Measurements from ENCODE around the gene GPC4. TPM values are rescaled to one million over a fixed set of nuclear protein-coding genes. Genes with fewer than 3 reads are reported as not detected.

GPC4 gene
- total and polyA plus RNA-seq, 9 of the 15 experiments (the other 6 are each of a cell fraction or from before 2014, with no cell fraction given) = 0.11 TPM; not detected in 8

DNA sequence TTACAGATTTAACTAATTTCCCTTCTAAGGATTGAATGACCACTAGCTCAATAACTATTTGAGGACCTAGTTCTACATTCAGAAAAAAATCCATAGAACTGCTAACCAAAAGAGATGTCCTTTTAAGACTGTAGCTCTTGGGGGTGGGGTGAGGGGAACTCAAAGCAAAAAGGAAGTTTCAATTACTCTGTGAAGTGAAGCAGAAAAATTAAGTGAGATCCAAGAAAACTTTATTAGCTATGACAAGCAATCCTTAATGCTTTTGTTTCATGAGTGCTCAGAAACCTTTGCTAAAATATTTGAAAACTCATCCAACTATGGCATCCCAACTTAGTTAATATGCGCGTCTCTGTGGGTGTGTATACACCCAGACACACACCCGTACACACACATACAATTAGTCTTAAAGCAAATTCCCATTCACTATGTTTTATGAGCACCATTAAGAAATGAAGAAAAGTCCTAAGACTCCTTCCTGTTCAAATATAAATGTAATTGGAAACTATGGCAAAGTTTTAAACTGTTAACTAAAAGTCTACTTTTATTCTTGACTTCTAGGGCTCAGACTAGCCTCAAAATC lies 44.5 kb downstream of the GPC4 start (continued):
- TF ChIP-seq FIP1L1 (IDR thresholded peaks at IDR 0.05; ENCODE audit: low read depth, low read length, poor library complexity, severe bottlenecking) = no peak
- TF ChIP-seq, protein P1, sequence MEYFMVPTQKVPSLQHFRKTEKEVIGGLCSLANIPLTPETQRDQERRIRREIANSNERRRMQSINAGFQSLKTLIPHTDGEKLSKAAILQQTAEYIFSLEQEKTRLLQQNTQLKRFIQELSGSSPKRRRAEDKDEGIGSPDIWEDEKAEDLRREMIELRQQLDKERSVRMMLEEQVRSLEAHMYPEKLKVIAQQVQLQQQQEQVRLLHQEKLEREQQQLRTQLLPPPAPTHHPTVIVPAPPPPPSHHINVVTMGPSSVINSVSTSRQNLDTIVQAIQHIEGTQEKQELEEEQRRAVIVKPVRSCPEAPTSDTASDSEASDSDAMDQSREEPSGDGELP (CRISPR knock-in tag; IDR thresholded peaks at IDR 0.05; ENCODE audit: borderline replicate concordance) = no peak

DNA sequence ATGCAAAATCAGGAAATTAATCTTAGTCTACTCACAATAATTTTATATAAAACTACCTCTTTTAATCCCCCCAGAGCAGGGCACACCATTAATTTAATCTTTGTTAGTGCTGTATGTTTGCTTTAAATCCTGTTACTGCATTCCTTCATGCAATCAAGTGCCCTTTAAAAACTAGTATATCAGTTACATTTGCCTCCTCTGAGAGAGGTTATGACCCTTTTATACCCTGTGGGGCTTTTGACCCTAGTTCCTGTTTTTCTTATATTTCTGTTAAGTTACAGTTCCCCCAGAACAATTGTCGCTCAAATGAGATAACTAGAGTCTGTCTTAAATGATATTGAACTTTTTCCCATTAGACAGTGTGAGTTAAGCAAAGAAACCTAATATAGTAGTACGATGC lies 46.2 kb downstream of the GPC4 start:
- WGBS (ENCODE audit: insufficient coverage, low coverage, missing lambda C conversion rate) = 0% methylated on average over 2 of the region's 2 CpGs
- no peak overlapping the region for H2AFZ ChIP-seq (ENCODE audit: low read depth, low read length)
- no TSS peak for BruUV-seq (replicated peaks)
- intact Hi-C loops (cut with micrococcal nuclease) (no loop called here), in situ Hi-C loops (cut with MboI) (no loop called here)
- TF ChIP-seq GATA2 (CRISPR knock-in tag; IDR thresholded peaks at IDR 0.05) (no peak), SRF (CRISPR knock-in tag; IDR thresholded peaks at IDR 0.05) (no peak)
- TF ChIP-seq, protein P2, sequence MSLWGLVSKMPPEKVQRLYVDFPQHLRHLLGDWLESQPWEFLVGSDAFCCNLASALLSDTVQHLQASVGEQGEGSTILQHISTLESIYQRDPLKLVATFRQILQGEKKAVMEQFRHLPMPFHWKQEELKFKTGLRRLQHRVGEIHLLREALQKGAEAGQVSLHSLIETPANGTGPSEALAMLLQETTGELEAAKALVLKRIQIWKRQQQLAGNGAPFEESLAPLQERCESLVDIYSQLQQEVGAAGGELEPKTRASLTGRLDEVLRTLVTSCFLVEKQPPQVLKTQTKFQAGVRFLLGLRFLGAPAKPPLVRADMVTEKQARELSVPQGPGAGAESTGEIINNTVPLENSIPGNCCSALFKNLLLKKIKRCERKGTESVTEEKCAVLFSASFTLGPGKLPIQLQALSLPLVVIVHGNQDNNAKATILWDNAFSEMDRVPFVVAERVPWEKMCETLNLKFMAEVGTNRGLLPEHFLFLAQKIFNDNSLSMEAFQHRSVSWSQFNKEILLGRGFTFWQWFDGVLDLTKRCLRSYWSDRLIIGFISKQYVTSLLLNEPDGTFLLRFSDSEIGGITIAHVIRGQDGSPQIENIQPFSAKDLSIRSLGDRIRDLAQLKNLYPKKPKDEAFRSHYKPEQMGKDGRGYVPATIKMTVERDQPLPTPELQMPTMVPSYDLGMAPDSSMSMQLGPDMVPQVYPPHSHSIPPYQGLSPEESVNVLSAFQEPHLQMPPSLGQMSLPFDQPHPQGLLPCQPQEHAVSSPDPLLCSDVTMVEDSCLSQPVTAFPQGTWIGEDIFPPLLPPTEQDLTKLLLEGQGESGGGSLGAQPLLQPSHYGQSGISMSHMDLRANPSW (CRISPR knock-in tag; IDR thresholded peaks at IDR 0.05) = no peak
- TF ChIP-seq, protein P3, sequence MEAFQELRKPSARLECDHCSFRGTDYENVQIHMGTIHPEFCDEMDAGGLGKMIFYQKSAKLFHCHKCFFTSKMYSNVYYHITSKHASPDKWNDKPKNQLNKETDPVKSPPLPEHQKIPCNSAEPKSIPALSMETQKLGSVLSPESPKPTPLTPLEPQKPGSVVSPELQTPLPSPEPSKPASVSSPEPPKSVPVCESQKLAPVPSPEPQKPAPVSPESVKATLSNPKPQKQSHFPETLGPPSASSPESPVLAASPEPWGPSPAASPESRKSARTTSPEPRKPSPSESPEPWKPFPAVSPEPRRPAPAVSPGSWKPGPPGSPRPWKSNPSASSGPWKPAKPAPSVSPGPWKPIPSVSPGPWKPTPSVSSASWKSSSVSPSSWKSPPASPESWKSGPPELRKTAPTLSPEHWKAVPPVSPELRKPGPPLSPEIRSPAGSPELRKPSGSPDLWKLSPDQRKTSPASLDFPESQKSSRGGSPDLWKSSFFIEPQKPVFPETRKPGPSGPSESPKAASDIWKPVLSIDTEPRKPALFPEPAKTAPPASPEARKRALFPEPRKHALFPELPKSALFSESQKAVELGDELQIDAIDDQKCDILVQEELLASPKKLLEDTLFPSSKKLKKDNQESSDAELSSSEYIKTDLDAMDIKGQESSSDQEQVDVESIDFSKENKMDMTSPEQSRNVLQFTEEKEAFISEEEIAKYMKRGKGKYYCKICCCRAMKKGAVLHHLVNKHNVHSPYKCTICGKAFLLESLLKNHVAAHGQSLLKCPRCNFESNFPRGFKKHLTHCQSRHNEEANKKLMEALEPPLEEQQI (IDR thresholded peaks at IDR 0.05) = no peak
- ChIA-PET POLR2A (no interaction called here), CTCF (ENCODE audit: low intra/inter-chr PET ratio) (no interaction called here)
- no peak overlapping the region for H3K4me3 ChIP-seq
- no peak overlapping the region for H3K9ac ChIP-seq (ENCODE audit: insufficient read depth in 1 of 2, low read depth in 2 of 2, low read length in 2 of 2)
- H3K4me1 ChIP-seq (replicated peaks in 1 of 2; ENCODE audit: control insufficient read depth in 2 of 2, insufficient read depth in 2 of 2, low read length in 2 of 2) = no peaks in the 10 kb centered on the region
- H3K27ac ChIP-seq (ENCODE audit: extremely low read depth, low read depth, low read length) = no peak overlapping the region
- no peaks in the 10 kb centered on the region for H3K36me3 ChIP-seq (ENCODE audit: control insufficient read depth, insufficient read depth, low read length)
- H3K9me1 ChIP-seq (ENCODE audit: control insufficient read depth, insufficient read depth, low read length) = no peaks in the 10 kb centered on the region
- no peaks in the 10 kb centered on the region for H3K79me2 ChIP-seq (ENCODE audit: control insufficient read depth, insufficient read depth, low read length)
- DNase-seq (ENCODE audit: extremely low read depth in 1 of 4, low spot score in 3 of 4) (no peak), FAIRE-seq (no peak), ATAC-seq (no peak)
- H3K27me3 ChIP-seq (ENCODE audit: control insufficient read depth in 2 of 2, insufficient read depth in 2 of 2, low read length in 2 of 2) = no peaks in the 10 kb centered on the region
- no peaks in the 10 kb centered on the region for H4K20me1 ChIP-seq (replicated peaks; ENCODE audit: control insufficient read depth, insufficient read depth, low read length)
- H3K9me3 ChIP-seq (replicated peaks; ENCODE audit: control insufficient read depth, insufficient read depth, low read depth, low read length) = no peaks in the 10 kb centered on the region
- H3K4me2 ChIP-seq (ENCODE audit: insufficient read depth, low read length) = no peak overlapping the region

Data from K562 (cell line).